GM21447 (cell line): ENCODE data around the gene NKRF.
A peak's percentile ranks its signal among the peaks of the same experiment; 100 is the strongest.
"Not testable (repeated sequence)": the region's sequence is repeated elsewhere in the genome, so short reads cannot be mapped to it uniquely, and the experiment has no call there.

Source experiments
- ATAC-seq: cut with Tn5 transposase; IDR thresholded peaks from one replicate; pipeline ENCODE4 v1.9.1; 2021; ENCODE audit not compliant: unreplicated experiment

NKRF gene

GRCh38 chrX:119606280-119607017 lies at the start of gene NKRF:
TSS of gene NKRF (minus strand) at chrX:119606424.
- peak; percentile 86 for ATAC-seq

- no peak for ATAC-seq
Observed at GRCh38 chrX:119655125-119655524, 48.9 kb upstream of the NKRF start.

GRCh38 chrX:119654112-119654531 lies 47.9 kb upstream of the NKRF start:
- ATAC-seq: no peak

GRCh38 chrX:119648421-119648775 lies 42.2 kb upstream of the NKRF start:
- peak; percentile 25 for ATAC-seq

- ATAC-seq: peak; percentile 89
Observed at GRCh38 chrX:119647552-119648420, 41.6 kb upstream of the NKRF start.

- no peak for ATAC-seq
Observed at GRCh38 chrX:119647089-119647488, 40.9 kb upstream of the NKRF start.

GRCh38 chrX:119646515-119646914 lies 40.3 kb upstream of the NKRF start:
- no peak for ATAC-seq

- ATAC-seq: no peak
Observed at GRCh38 chrX:119643696-119644095, 37.5 kb upstream of the NKRF start.

GRCh38 chrX:119640731-119641170 lies 34.5 kb upstream of the NKRF start:
- no peak for ATAC-seq

GRCh38 chrX:119638725-119639471 lies 32.7 kb upstream of the NKRF start:
- peak; percentile 63 for ATAC-seq

GRCh38 chrX:119637421-119637820 lies 31.2 kb upstream of the NKRF start:
- ATAC-seq: not testable (repeated sequence)

- peak; percentile 50 for ATAC-seq
Observed at GRCh38 chrX:119636419-119636818, 30.2 kb upstream of the NKRF start.

- no peak for ATAC-seq
Observed at GRCh38 chrX:119635799-119636198, 29.6 kb upstream of the NKRF start.

GRCh38 chrX:119635179-119635578 lies 29.0 kb upstream of the NKRF start:
- ATAC-seq: no peak

- ATAC-seq: no peak
Observed at GRCh38 chrX:119625843-119626242, 19.6 kb upstream of the NKRF start.

- ATAC-seq: no peak
Observed at GRCh38 chrX:119624951-119625668, 18.9 kb upstream of the NKRF start.

GRCh38 chrX:119624417-119624816 lies 18.2 kb upstream of the NKRF start:
- ATAC-seq: no peak

- ATAC-seq: no peak
Observed at GRCh38 chrX:119622356-119623232, 16.4 kb upstream of the NKRF start.

- ATAC-seq: peak; percentile 34
Observed at GRCh38 chrX:119618439-119618838, 12.2 kb upstream of the NKRF start.
